ENCODE measurements around the gene EFCAB6.

The EFCAB6 gene

DNA sequence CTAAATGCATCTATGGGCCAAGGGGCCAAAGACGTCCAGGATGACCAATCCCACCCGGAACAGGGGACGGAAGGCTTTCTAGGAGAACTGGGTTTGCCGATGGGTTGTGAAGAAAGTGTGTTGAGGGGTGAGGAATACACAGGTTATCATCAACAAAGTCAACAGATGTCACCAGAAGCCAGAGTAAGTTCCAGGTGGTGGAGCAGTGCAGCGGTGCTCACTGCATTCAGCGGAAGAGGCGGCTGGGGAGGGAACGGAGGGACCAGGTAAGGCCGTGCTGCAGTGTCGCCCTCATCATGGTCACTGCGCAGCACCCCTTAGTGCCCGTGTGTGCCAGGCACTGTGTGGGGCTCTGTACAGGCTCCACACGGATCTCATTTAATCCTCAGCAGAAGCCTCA is 176.0 kb downstream of the EFCAB6 start:
- DNase-seq (ENCODE audit: low spot score), result no peak

DNA sequence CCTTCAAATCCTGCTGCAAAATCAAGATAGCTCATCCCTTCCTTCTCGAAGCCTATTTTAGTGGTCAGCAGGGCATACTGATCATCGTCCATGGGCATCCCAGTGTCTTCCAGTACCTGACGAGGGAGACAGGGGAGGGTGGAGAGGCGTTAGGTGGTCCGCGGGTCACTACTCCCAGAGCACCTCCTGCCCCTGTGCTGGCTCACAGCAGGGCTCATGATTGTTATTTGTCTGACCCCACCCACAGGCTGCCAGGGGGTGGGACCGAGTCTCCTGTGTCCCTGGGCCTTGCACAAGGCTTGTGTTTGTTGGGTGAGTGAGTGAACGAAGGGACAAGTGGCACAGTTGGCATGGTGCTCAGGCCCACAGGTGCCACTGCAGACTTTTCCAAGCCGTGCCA is 177.0 kb downstream of the EFCAB6 start:
- DNase-seq (ENCODE audit: low spot score), result no peak

DNA sequence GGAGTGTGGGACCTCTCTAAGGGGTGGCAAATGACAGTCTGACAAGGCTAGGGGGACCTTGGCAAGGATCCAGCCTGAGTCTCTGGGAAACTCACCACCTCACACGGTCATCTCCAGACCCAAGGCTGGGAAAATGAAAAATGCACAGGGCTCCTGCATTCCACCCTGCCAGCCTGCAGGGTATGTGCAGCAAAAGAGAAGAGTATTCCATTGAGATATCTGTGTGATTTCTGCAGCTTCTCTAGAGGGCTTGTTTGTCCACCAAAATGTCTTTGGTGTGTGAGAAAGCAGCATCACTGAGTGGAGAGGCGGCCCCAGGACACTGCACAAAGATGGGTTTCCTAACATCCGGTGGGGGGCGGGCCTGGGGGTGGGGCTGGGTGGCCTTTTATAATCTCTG is 177.8 kb downstream of the EFCAB6 start:
- no peak for DNase-seq (ENCODE audit: low spot score)

DNA sequence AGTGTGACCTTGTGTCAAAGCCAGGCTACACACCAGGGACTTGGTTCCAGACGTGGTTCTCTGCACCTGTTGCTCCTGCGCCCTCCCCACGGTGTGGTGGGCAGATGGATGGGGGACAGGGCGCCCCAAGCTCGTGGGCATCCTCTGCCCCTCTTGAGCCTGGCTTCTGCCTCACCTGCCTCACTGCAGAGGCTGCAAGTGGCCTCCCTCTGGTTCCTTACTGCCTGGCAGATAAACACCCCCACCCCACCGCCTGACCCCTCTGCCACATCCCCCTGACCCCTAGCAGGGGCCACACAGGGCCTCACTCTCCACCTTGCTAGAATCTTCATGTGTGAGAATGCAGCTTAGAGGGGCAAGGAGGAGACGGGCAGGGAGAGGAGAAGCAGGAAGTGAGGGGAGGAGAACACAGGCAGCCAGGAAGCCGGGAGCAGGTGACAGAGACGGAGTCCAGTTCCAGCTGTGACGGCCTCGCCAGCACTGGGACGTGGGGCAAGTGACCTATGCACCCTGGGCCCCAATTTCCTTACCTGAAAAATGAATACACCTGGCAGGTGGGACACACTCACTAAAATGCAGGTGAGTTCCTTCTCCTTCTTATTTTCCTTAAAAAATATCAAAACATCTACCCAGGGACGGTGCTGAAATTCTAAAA is 178.3 kb downstream of the EFCAB6 start:
- no peak for DNase-seq (ENCODE audit: low spot score)

DNA sequence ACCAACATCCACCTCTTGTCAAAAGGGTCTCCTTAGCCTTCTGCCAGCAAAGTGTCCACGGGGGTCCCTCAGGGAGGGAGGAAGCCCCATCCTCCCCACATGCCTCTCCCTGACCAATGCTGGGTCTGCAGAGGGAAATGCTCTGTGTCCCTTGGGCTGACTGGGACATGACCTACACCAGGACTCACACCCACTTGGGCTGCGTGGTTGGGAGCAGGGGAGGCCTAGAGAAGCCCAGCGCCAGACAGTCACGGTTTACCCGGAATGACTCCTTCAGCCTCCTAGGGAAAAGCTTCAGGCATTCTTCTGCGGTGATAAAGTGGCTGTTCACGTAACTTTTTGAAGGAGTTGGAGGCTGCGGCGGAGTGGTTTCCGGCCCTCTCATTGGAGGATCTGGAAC is 180.3 kb downstream of the EFCAB6 start:
- DNase-seq (ENCODE audit: low spot score), result no peak

GRCh38 chr22:43631201-43631600 is 180.9 kb downstream of the EFCAB6 start:
- DNase-seq (ENCODE audit: low spot score), result no peak

- DNase-seq (ENCODE audit: low spot score), result no peak
Measured at GRCh38 chr22:43630451-43630850, 181.7 kb downstream of the EFCAB6 start.

DNA sequence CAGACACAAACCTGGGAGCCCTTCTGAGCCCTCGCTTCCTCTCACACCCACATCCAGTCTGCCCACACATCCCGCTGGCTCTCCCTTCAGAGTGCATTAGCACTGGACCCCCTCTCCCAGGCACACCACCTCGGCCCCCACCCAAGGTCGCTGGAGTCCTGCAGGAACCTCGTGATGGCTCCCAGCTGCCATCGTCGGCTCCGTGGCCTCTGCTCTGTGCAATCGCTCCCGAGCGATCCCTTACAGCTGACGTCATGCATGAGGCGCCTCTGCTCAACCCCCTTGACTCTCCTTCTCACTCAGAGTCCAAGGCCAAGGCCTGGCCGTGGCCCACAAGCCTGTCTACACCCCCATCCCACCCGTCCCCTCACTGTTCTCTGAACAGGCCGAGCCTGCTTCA is 183.9 kb downstream of the EFCAB6 start:
- DNase-seq (ENCODE audit: low spot score), result no peak

- no peak for DNase-seq (ENCODE audit: low spot score)
Measured at GRCh38 chr22:43627485-43628213, 184.5 kb downstream of the EFCAB6 start.

DNA sequence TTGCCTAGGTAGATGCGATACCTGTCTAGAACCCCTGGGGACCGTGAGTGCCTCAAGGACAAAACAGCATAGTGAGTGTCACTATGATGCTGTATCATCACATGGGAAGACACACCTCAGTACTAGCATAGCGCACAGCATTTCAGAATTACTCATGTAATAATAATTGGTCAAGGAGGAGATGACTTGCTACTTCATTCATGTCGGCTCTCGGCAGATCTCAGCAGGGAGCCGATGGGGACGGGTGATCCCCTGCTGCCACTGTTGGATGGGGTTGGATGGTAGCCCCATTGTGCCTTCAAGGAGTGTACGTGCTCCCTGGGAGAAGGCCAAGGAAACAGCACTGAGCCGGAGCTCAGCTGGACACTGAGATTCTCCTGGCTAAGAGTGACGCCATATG is 186.9 kb downstream of the EFCAB6 start:
- no peak for DNase-seq (ENCODE audit: low spot score)

DNA sequence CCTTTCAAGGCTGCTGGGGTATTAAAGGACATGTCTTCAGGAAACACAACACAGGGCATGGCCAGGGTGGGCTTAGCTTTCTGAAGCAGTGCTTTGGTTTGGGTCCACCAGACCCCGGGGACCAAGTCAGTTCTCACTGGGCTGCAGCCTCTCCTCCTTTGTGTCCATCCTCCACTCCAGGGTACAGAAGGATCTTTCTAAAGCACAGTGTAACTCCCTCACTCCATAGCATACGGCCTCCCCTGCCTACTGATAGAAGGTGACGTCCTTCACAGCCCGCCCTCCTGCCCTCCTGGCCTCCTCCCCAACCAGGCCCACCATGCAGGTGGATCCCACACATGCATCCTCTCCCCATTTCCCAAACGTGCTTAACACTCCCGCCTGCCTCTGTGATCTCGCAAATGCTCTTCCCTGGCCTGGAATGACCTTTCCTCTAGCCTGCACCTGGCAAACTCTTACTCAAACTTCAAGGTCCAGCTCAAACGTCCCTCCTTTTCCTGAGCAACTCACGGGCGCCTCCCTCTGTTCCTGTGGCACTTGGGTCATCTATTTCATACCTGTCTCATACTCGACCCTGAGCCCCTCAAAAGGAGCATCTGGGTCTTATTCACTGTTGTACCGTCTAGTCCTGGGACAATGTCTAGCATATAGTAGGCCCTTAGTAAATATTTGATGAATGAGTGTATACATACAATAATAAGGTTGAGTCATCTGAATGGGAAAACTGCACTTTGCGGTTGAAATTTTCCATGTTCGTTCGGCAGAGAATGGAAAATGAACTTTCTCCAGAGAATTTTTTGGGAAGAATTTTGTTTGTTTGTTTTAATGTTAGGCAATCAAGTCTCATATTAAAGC is 187.7 kb downstream of the EFCAB6 start:
- DNase-seq (ENCODE audit: low spot score), result no peak

- DNase-seq (ENCODE audit: low spot score), result no peak
Measured at GRCh38 chr22:43622886-43623285, 189.2 kb downstream of the EFCAB6 start.

GRCh38 chr22:43620197-43620596 is 191.9 kb downstream of the EFCAB6 start:
- DNase-seq (ENCODE audit: low spot score), result no peak

- no peak for DNase-seq (ENCODE audit: low spot score)
Measured at GRCh38 chr22:43618517-43618916, 193.6 kb downstream of the EFCAB6 start.

DNA sequence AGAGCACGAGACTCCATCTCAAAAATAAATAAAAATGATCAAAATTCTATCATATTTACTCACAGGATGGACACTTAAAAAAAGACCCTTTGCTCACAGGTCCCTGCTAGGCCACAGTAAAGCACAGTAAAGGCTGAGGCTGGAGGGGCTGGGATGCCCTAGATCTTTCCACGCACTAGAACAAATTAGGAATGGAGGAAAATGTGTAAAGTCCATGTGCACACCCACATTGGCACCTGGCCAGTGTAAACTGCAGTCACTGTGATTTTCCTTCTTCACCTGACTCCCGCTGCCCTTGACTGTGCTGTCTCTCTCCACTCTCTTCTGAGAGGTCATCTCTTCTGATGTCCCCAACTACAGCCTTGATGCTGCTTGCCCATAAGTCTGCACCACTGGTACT is 195.5 kb downstream of the EFCAB6 start:
- no peak for DNase-seq (ENCODE audit: low spot score)

GRCh38 chr22:43600265-43600664 is 211.8 kb downstream of the EFCAB6 start:
- DNase-seq (ENCODE audit: low spot score), result no peak

- no peak for DNase-seq (ENCODE audit: low spot score)
Measured at GRCh38 chr22:43592476-43592875, 219.6 kb downstream of the EFCAB6 start.

DNA sequence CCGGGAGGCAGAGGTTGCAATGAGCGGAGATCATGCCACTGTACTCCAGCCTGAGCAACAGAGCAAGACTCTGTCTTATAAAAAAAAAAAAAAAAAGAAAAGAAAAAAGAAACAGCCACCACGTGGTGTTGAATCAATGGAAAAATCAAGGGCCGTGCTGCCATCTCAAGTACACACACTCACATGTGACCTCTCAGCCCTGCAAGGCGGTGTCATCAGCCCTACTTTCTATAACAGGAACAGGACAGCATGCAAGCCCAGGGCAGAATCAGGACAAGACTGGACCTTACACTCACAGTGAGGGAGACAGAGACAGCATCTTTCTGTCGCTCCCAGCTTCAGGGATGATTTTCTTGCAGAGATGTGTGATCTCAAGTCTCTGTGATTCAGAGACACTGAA is 220.7 kb downstream of the EFCAB6 start:
- no peak for DNase-seq (ENCODE audit: low spot score)

DNA sequence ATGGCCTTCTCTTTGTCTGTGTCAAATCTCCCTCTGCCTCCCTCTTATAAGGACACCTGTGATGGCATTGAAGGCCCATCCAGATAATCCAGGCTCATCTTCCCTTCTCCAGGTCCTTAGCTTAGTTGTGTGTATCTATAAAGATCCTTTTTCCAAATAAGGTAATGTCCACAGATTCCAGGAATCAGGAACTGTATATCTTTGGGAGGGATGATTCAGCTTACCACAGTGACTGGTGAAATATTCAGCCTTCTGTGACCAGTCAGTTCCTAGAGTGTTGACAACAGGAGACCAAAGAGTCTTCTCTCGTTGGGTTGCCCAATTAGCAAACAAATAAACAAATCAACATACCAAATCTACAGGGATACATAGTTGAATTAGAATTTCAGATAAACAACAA is 224.5 kb downstream of the EFCAB6 start:
- no peak for DNase-seq (ENCODE audit: low spot score)

GRCh38 chr22:43583501-43583900 is 228.6 kb downstream of the EFCAB6 start:
- no peak for DNase-seq (ENCODE audit: low spot score)

GRCh38 chr22:43582394-43582793 is 229.7 kb downstream of the EFCAB6 start:
- DNase-seq (ENCODE audit: low spot score), result no peak

DNA sequence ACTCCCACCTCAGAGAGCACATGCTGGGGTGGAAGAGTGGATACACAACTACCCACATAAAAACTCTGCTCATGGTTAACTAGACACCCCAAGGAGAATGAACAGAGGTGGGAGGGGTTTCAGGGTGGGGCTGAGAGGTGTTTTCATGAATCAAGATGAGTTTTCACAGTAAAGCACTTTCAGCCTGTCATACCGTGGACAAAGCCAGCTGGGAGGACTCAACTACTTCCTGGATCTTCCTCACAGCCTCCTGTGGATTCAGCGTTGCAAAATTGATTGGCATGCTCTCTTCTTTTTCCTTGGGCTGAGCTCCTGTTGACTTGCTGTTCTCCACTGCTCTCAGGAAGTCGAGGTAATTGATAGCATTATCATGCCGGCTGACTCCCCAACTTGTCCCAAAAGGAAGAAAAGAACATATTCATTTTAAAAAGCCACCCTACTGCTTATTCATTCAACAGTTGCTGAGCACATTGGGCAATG is 231.8 kb downstream of the EFCAB6 start:
- DNase-seq (ENCODE audit: low spot score), result no peak

GRCh38 chr22:43574738-43575137 is 237.4 kb downstream of the EFCAB6 start:
- no peak for DNase-seq (ENCODE audit: low spot score)
